Right ventricle myocardium inferior (tissue), 1 donor: ENCODE measurements around the gene TFPT. TPM values are rescaled to one million over a fixed set of nuclear protein-coding genes. Genes with fewer than 3 reads are reported as not detected.
"Not testable (repeated sequence)": the region's sequence is repeated elsewhere in the genome, so short reads cannot be mapped to it uniquely, and the experiment has no call there.

Source experiments
- ATAC-seq: fragments of 200-7000 bp; cut with Tn5 transposase; one replicate; pipeline ENCODE4 v1.9.1; 2020; ENCODE audit warnings: mild to moderate bottlenecking, moderate library complexity
- DNase-seq: peaks from one replicate; pipeline ENCODE4 v3.0.0; 2021; ENCODE audit errors: missing footprints
- intact Hi-C: fragments of 100-400 bp; cut with DNase I; formaldehyde crosslinking; loops from one replicate; pipeline ENCODE4 v1.11.0; 2022
- total RNA-seq: library from RNA; stranded (reverse); fragmentation: NEBNext Ultra II Directional; extraction: Animal tissue kit (Norgen Biotek cat#: 25700); gene quantifications from one replicate; pipeline ENCODE4 v1.2.1, GENCODE V29; 2021
- donor health status: DM: no; HTN: yes; CAD: no; lungs with severe emphysema.

The TFPT gene
- total RNA-seq, 1 donor from 2014 or later = 13.4 TPM

DNA sequence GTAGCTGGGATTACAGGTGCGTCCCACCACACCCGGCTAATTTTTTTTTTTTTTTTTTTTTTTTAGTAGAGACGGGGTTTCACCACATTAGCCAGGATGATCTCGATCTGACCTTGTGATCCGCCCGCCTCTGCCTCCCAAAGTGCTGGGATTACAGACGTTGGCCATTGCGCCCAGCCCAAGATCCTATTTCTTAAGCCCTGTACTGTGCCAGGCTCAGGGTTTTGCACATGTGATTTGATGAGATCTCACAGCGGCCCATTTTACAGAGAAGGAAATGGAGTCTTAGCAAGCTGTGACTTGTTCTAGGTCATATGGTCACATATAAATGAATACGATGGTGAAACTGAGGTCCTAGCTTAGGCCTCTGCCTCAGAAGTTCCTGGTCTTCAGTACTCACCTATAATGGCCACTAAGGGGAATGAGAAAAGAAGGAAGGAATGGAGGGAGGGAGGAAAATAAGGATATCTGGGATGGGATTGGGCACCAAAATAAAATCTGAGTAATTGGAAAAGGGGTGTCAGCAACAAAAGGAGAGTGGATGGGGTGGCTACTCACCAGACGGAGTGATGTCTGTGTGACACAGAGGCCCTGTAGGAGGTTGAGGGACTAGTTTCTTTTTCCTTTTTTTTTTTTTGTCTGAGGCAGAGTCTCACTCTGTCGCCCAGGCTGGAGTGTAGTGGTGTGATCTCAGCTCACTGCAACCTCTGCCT lies 16.1 kb downstream of the TFPT start:
- intact Hi-C loops = no loop called here
- ATAC-seq (no peak), DNase-seq (no peak)

DNA sequence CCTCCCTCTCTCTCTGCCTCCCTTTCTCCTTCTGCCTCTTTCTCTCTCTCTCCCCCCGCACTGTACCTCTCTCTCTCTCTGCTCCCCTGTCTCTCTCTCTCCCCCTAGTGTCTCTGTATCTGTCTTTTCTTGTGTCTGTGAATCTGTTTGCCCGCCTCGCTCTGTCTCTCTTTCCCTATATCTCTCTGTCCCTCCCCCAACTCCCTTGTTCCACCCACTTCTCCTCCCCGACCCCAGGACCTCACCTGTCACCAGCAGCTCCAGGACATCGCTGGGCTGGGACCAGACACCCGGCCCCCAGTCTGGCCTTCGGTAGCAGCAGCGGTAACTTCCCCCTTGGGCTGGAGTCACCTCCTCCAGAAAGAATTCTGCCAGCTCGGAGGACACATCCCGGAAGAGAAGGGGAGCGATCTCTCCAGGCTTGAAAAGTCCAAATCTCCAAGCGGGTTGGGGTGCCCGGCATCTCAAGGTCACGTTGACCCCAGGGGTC lies 18.8 kb downstream of the TFPT start:
- intact Hi-C loops = no loop called here
- DNase-seq (no peak), ATAC-seq (peak; percentile 56)

DNA sequence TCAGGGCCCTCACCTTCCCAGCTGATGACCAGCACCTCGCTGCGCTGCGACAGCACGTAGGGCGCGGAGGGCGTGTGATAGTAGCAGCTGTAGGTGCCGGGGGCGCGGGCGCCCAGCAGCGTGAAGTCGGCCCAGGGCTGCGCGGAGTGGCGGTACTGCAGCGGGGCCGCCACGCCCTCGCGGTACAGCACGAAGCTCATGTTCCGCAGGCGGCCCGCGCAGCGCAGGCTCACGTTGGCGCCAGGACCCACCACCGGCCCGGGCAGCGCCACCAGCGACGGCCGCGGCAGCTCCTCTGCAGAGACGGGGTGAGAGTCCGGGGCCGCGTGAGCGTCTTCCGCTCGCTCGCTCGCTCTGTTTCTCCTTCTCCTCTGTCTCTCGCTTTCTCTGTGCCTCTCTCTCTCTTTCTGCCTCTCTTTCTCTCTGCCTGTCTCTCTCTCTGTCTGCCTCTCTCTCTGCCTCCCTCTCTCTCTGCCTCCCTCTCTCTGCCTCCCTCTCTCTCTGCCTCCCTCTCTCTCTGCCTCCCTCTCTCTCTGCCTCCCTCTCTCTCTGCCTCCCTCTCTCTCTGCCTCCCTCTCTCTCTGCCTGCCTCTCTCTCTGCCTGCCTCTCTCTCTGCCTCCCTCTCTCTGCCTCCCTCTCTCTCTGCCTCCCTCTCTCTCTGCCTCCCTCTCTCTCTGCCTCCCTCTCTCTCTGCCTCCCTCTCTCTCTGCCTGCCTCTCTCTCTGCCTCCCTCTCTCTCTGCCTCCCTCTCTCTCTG lies 19.4 kb downstream of the TFPT start:
- ATAC-seq (peak; percentile 83), DNase-seq (peak; percentile 88)
- intact Hi-C loops = not testable (repeated sequence)

DNA sequence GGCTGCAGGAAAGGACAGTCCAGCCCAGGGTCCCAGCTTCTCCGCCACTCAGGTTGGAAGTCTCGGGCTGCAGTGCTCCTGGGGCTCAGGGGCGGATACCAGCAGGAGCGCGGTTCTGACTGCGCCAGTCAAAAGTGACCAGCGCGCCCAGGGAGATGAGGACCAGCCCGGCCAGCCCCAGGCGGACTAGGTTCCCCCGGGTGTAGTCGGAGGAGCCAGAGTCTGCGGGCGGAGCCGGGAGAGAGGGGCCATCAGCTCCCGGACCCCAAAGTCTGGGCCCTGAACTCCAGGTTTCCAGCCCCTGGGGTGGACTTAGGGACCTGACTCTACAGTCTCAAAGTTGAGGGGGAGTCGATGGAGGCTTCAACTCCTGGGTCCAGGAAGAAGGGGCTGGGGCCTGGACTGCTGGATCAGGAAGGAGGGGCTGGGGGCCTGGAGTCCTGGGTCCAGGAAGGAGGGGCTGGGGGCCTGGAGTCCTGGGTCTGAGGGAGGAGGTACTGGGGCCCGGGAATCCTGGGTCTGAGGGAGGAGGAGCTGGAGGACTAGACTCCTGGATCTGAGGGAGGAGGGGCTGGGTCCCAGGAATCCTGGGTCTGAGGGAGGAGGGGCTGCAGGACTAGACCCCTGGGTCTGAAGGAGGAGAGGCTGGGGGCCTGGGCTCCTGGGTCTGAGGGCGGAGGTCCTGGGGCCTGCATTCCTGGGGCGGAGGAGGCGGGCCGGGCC lies 20.2 kb downstream of the TFPT start:
- intact Hi-C loops = no loop called here
- ATAC-seq = no peak
- DNase-seq = no peak

DNA sequence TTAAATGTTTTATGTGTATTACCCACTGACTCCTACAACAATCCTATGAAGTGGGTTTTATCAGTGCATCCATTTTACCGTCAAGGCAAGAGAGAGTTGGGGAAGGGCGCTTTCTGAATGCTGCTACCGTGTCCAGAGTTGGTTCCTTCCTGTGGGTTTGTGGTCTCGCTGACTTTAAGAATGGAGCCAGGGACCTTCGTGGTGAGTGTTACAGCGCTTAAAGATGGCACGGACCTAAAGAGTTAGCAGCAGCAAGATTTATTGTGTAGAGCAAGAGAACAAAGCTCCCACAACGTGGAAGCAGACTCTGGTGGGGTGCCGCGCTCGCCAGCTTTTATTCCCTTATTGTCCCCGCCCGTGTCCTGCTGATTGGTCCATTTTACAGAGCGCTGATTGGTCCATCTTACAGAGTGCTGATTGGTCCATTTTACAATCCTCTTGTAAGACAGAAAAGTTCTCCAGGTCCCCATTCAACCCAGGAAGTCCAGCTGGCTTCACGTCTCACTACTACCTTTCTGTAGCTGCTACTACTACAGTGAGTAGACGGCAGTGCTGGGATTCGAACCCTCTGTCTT lies 20.9 kb downstream of the TFPT start:
- intact Hi-C loops = no loop called here
- DNase-seq = no peak
- no peak for ATAC-seq

DNA sequence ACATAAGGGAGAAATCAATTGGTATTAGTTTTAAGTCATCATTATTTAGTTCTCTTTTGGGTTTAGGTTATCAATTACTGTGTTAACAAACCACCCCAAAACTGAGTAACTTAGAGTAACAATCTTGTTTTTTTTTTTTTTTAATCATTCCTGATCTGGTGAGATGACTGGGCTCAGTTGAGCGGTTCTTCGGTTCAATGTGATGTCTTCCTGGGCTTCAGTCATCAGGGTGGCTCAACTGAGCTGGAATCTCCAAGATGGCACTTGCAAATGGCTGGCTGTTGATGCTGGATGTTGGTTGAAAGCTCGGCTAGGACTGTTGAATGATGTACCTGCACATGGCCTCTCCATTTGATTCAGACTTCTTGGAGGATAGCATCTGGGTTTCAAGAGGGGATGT lies 31.0 kb downstream of the TFPT start:
- ATAC-seq = no peak
- no peak for DNase-seq
- intact Hi-C loops = no loop called here

DNA sequence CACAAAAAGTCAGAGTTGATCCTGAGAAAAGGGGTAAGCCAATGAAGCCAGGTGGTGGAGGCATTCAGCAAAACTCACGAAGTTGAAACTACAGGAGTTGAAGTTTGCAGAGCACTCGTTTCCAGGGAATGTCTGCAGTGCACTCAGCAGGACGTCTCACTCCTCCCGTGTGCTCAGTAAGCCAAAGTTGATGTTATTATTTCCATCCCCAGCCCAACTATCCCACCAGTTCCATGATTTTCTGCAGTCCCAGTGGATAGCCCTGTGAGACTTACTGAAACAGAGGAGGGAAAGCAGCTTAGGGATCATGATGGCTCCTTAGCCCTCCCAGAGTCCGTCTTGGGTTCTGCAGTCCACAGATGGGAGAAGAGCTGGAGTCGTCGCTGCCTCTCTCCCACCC lies 34.4 kb downstream of the TFPT start, which contains the start of gene TARM1:
TARM1 (minus strand) TSS at position 334 of the 400 bp plus-strand sequence; CDS start at position 309, 25 bp downstream.
- intact Hi-C loops = no loop called here
- DNase-seq = no peak
- no peak for ATAC-seq

DNA sequence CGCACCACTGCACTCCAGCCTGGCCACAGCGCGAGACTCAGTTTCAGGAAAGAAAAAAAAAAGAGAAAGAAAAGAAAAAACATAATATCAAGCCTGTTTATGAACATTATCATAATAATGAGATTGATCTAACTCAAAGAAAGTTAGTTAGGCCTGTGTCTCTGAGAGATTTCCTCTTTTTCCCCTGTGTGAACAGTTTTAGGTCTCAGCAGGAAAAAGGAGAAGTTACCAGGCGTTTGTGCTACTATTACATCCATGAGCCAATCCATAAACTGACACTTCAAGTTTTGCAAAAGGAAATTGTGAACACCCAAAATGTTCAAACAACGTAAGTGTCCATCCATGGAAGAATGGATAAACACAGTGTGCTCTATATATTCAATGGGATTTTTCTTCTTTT lies 38.1 kb downstream of the TFPT start:
- no peak for DNase-seq
- intact Hi-C loops = no loop called here
- ATAC-seq = no peak

DNA sequence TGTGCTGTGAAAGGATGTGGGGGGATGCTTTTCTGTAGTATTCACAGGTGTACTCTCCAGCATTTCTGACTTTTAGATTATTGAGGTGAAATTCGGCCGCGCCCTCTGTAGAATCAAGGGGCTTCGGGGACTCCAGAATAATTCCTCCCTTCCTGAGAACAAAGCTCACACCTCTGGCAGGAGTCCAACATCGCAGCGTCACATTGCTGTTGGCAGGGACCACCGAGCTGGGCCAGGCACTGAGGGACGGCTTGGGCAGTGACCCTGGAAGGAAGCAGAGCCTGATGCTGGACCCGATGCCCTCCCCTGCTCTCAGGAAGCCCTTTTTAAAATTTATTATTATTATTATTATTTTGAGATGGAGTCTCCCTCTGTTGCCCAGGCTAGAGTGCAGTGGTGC lies 40.6 kb downstream of the TFPT start:
- ATAC-seq (no peak), DNase-seq (no peak)
- intact Hi-C loops = no loop called here

DNA sequence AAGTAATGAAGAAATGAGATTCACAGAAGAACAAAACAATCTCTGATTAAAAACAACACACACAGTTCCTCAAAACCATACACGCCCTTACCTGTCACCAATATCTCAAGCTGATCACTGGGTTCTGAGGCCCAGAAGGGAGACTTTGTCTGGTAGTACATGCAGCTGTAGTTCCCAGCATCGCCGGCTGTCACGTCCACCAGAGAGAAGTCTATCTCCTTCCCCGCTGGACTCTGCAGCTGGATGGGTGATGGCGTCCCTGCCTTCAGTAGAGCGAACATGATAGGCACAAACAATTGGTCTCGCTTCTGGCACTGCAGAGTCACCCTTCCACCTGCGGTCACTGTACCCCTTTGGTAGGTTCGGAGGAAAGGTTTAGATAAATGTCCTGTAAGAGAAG lies 41.6 kb downstream of the TFPT start:
- no peak for ATAC-seq
- DNase-seq = no peak
- intact Hi-C loops = no loop called here

DNA sequence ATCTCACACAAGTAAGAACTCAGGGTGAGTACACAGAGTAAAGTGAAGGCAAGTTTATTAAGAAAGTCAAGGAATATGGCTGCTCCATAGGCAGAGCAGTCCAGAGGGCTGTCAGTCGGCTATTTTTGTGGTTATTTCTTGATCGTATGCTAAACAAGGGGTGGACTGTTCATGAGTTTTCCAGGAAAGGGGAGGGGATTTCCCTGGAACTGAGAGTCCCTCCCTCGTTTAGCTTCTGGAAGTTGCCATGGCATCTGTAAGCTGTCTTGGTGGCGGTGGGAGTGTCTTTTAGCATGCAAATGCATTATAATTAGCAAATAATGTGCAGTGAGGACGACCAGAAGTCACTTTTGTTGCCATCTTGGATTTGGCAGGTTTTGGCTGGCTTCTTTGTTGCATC lies 46.0 kb downstream of the TFPT start:
- ATAC-seq (no peak), DNase-seq (no peak)
- intact Hi-C loops = no loop called here

DNA sequence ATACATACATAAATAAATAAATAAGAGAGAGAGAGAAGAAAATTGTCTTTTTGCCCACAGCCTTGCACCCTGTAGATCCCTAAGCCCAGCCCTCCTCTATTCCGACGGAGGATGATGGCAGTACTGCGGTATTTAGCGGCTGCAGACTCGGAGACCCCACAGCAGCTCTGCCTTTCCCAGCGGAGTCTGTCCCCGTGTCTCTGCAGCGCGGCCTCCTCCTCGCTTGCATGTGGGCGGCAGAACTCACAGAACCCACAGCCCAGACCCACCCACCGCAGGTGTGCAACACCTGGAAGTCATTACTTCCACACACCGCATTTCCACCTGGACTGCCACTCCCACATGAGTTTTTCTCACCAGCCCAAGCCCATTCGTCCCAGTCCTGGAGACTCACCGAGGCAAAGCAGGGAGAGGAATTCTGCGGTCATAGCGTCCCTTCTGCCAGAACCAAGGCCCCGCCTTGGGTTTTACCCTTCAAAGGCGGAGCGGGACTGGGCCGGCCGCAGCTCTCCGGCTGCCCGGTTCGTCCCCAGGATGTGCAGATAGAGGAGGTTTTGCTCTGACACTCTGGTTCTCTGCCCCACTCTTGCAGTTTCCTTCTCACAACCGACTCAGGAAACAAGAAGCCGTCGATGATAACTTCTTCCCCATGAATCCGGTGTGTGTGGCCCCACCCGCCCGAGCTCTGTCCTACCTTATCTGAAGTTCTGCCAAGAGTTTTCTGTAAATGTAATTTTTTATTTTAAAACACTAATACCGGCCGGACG lies 51.9 kb downstream of the TFPT start, which contains the start of gene VSTM1:
VSTM1 (minus strand) TSS at position 548 of the 767 bp plus-strand sequence; CDS start at position 428, 120 bp downstream.
- DNase-seq = no peak
- no peak for ATAC-seq
- intact Hi-C loops = no loop called here

DNA sequence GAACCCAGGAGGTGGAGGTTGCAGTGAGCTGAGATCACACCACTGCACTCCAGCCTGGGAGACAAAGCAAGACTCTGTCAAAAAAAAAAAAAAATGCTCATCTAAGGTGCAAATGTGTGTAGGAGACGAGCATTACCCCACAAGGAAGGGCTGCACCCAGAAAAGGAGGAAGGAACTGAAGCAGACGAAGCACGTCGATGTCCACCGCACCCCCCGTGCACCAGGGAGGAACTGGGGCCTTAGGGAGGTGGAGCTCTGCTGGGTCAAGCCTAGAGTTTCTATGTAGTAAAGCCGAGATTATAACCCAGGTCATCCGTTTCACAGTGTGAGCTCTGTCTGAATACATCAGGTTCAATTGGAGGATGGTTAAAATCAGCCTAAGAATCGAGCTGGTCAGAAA lies 52.8 kb downstream of the TFPT start:
- ATAC-seq (no peak), DNase-seq (peak; percentile 85)
- intact Hi-C loops = no loop called here

Other genes starting within 250 kb of the TFPT start
- gene MYADM, start 247.8 kb downstream of the TFPT start, total RNA-seq = 141 TPM
- gene PRKCG, start 233.5 kb downstream of the TFPT start, total RNA-seq = not detected
- not detected for gene CACNG7, start 206.4 kb downstream of the TFPT start, total RNA-seq
- 0.03 TPM for gene CACNG8, start 152.7 kb downstream of the TFPT start, total RNA-seq
- gene CACNG6, start 124.0 kb downstream of the TFPT start, total RNA-seq = not detected
- gene VSTM1, start 51.8 kb downstream of the TFPT start, total RNA-seq = not detected
- gene TARM1, start 34.3 kb downstream of the TFPT start, total RNA-seq = not detected
- gene OSCAR, start 14.9 kb downstream of the TFPT start, total RNA-seq = 0.70 TPM
- gene NDUFA3, start 12.8 kb downstream of the TFPT start, total RNA-seq = 561 TPM
- 39.5 TPM for gene PRPF31, start 97 bp upstream of the TFPT start, total RNA-seq
- 17.6 TPM for gene CNOT3, start 22.1 kb upstream of the TFPT start, total RNA-seq
- 6.6 TPM for gene LENG1, start 44.1 kb upstream of the TFPT start, total RNA-seq
- gene TMC4, start 57.5 kb upstream of the TFPT start, total RNA-seq = 0.97 TPM
- gene MBOAT7, start 73.9 kb upstream of the TFPT start, total RNA-seq = 15.1 TPM
- 16.1 TPM for gene TSEN34, start 75.7 kb upstream of the TFPT start, total RNA-seq
- 681 TPM for gene RPS9, start 85.2 kb upstream of the TFPT start, total RNA-seq
- 4.0 TPM for gene LILRB3, start 107.3 kb upstream of the TFPT start, total RNA-seq
- gene LILRA6, start 127.1 kb upstream of the TFPT start, total RNA-seq = 2.7 TPM
- gene LILRB5, start 141.6 kb upstream of the TFPT start, total RNA-seq = 8.5 TPM
- 2.9 TPM for gene LILRB2, start 165.5 kb upstream of the TFPT start, total RNA-seq
- gene LILRA5, start 197.5 kb upstream of the TFPT start, total RNA-seq = 1.8 TPM
- not detected for gene LILRA4, start 223.5 kb upstream of the TFPT start, total RNA-seq
- gene LAIR1, start 249.3 kb upstream of the TFPT start, total RNA-seq = 9.1 TPM